Upper lobe of left lung (tissue), 6 donors: ENCODE data around the gene BMERB1. TPM values are rescaled to one million over a fixed set of nuclear protein-coding genes. Genes with fewer than 3 reads are reported as not detected.
"Not testable (repeated sequence)": the region's sequence is repeated elsewhere in the genome, so short reads cannot be mapped to it uniquely, and the experiment has no call there.

Experiments used
- ATAC-seq, 2 donors: fragments of 200-7000 bp; cut with Tn5 transposase; one replicate each; pipeline ENCODE4 v1.9.1; 2022; ENCODE audit warnings: mild to moderate bottlenecking in 2 of 2, moderate library complexity in 2 of 2; ENCODE audit not compliant: low FRiP score in 2 of 2
- DNase-seq, 2 donors: peaks; one replicate each; pipeline ENCODE4 v3.0.0-alpha.2; 2019 to 2020
- H3K27ac ChIP-seq, 4 donors: fragments of 200-600 bp; sonication (generic); one replicate each; pipeline ENCODE4 v1.5.1; 2016 to 2019
- H3K27me3 ChIP-seq, 4 donors: fragments of 200-600 bp; sonication (generic); one replicate each; pipeline ENCODE4 v1.5.1; 2017 to 2019
- H3K36me3 ChIP-seq, 4 donors: fragments of 200-600 bp; sonication (generic); one replicate each; pipeline ENCODE4 v1.5.1; 2016 to 2019
- H3K4me1 ChIP-seq, 4 donors: fragments of 200-600 bp; sonication (generic); one replicate each; pipeline ENCODE4 v1.5.1; 2018 to 2019
- H3K4me3 ChIP-seq, 4 donors: fragments of 200-600 bp; sonication (generic); one replicate each; pipeline ENCODE4 v1.5.1; 2017 to 2019; ENCODE audit warnings: mild to moderate bottlenecking in 2 of 4, moderate library complexity in 1 of 4
- H3K9me3 ChIP-seq, 4 donors: fragments of 200-600 bp; sonication (generic); one replicate each; pipeline ENCODE4 v1.5.1; 2018 to 2019
- EP300 ChIP-seq, 4 donors: sonication (generic); formaldehyde crosslinking; IDR thresholded peaks; one replicate each; pipeline ENCODE4 v1.5.1; 2017; ENCODE audit warnings: antibody characterized with exemption in 4 of 4, control low read depth in 2 of 4
- POLR2A ChIP-seq, 4 donors: fragments of 450-650 bp; IDR thresholded peaks; one replicate each; pipeline ENCODE4 v1.5.1; 2016 to 2017; ENCODE audit warnings: antibody characterized with exemption in 4 of 4, mild to moderate bottlenecking in 2 of 4
- POLR2AphosphoS5 ChIP-seq, 2 donors: sonication (generic); formaldehyde crosslinking; IDR thresholded peaks; one replicate each; pipeline ENCODE4 v1.5.1; 2017; ENCODE audit warnings: antibody characterized with exemption in 2 of 2
- WGBS, 2 donors: methylation state at CpG; one replicate each; pipeline ENCODE4 v1.1.5; 2017 to 2018; 5-methylcytosine and 5-hydroxymethylcytosine counted together
- total RNA-seq, 6 donors: library from RNA; depleted of rRNA in 4 of 6; stranded (reverse); fragments of >200 nt in 4 of 6; gene quantifications; one replicate each; pipeline versions ENCODE4 v1.1.0 to v1.2.1, GENCODE V29; 2016 to 2021
- TF ChIP-seq, protein P1 (sequence below), 6 experiments: fragments of 450-650 bp in 4 of 6; fragments of 200-600 bp in 2 of 6; sonication (generic) in 2 of 6; IDR thresholded peaks; one replicate each; pipeline ENCODE4 v1.5.1; 2016 to 2019; ENCODE audit warnings: antibody characterized with exemption in 6 of 6
- donor health status: DM: no; HTN: no; CAD: no; lungs with moderate emphysema.
- donor health status: DM: no; HTN: yes; CAD: no; lungs with severe emphysema.

BMERB1 gene
- total RNA-seq, 6 donors from 2014 or later, result 5.2 to 27.6 (median 16.1) TPM

DNA sequence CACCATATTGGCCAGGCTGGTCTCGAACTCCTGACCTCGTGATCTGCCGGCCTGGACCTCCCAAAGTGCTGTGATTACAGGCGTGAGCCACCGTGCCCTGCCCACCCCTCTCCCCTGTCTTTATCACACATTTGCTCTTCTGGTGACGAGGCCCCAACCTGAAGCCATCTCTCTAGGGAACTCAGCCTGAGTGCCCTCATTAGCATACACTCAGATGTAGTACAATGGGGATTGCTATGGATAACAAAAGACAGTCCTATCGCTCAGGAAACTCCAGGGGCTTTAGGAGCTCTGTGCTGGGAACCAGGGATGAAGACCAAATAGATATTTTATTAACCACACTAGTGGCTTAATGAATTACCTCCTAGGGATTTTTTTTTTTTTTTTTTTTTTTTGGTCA lies 107.9 kb downstream of the BMERB1 start:
- no peaks in the 10 kb centered on the region for H3K9me3 ChIP-seq
- TF ChIP-seq, protein P1, sequence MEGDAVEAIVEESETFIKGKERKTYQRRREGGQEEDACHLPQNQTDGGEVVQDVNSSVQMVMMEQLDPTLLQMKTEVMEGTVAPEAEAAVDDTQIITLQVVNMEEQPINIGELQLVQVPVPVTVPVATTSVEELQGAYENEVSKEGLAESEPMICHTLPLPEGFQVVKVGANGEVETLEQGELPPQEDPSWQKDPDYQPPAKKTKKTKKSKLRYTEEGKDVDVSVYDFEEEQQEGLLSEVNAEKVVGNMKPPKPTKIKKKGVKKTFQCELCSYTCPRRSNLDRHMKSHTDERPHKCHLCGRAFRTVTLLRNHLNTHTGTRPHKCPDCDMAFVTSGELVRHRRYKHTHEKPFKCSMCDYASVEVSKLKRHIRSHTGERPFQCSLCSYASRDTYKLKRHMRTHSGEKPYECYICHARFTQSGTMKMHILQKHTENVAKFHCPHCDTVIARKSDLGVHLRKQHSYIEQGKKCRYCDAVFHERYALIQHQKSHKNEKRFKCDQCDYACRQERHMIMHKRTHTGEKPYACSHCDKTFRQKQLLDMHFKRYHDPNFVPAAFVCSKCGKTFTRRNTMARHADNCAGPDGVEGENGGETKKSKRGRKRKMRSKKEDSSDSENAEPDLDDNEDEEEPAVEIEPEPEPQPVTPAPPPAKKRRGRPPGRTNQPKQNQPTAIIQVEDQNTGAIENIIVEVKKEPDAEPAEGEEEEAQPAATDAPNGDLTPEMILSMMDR (IDR thresholded peaks at IDR 0.05), result no peak
- TF ChIP-seq EP300 (IDR thresholded peaks at IDR 0.05) (no peak), POLR2A (IDR thresholded peaks at IDR 0.05) (no peak), POLR2AphosphoS5 (IDR thresholded peaks at IDR 0.05) (no peak)
- ATAC-seq, result no peak
- H3K4me1 ChIP-seq, result no peaks in the 10 kb centered on the region
- no peak overlapping the region for H3K4me3 ChIP-seq
- 90 to 94% methylated on average over 7 of the region's 7 CpGs for WGBS, 2 donors
- DNase-seq, result no peak
- no peaks in the 10 kb centered on the region for H3K27me3 ChIP-seq
- H3K36me3 ChIP-seq, result no peaks in the 10 kb centered on the region
- H3K27ac ChIP-seq, result no peak overlapping the region

DNA sequence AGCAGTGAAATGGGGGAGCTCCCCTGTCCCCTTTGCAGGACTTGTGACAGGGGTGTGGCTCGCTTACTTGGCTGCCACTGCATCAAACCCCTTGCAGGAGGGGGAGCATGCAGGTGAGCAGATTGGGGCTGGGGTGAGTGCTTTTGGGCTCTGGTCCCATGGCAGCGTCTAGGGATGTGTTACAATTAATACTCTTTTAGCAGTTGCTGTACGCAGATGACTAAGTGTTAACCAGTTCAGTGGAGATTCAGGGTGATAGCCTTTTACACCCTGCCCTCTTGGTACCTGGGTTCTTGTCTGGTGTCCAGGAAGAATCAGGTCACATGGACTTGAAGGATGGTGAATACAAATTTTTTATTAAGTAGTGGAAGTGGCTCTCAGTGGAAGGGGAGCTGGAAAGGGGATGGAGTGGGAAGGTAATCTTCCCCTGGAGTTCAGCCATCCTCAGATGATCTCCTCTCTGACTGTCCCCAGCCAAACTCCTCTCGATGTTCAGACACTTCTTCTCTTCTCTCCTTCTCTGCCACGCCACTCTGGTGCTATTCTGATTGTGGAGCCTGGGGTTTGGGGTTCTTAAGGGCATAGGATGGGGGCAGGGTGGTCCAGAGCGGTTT lies 108.5 kb downstream of the BMERB1 start:
- H3K4me3 ChIP-seq, result no peak overlapping the region
- H3K27me3 ChIP-seq, result no peaks in the 10 kb centered on the region
- no peaks in the 10 kb centered on the region for H3K36me3 ChIP-seq
- DNase-seq (no peak), ATAC-seq (no peak)
- WGBS, 2 donors, result 85 to 90% methylated on average over 6 of the region's 6 CpGs
- H3K27ac ChIP-seq, result no peak overlapping the region
- no peak for TF ChIP-seq EP300 (IDR thresholded peaks at IDR 0.05)
- H3K4me1 ChIP-seq, result no peaks in the 10 kb centered on the region
- H3K9me3 ChIP-seq, result no peaks in the 10 kb centered on the region

DNA sequence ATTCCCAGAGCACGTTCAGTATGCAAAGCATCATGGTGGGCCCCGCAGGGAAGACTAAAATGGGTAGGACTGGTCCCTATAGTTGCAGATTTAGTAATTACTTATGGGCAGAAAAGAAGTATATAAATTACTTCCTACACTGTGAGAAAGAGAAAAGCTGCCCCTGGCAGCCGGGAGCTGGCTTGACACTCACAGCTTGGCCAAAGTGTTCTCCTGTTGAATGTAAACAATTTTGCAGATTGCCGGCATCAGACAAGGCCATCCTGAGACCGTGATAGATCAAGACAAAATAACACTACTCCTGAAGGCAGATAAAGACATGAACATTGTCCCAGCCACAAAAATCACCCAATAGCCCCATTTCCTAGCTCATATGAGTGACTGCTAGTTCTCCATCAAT lies 110.0 kb downstream of the BMERB1 start:
- DNase-seq, result no peak
- TF ChIP-seq, protein P1 (IDR thresholded peaks at IDR 0.05), result no peak
- TF ChIP-seq EP300 (IDR thresholded peaks at IDR 0.05), result no peak
- no peak for TF ChIP-seq POLR2AphosphoS5 (IDR thresholded peaks at IDR 0.05)
- TF ChIP-seq POLR2A (IDR thresholded peaks at IDR 0.05), result no peak
- no peaks in the 10 kb centered on the region for H3K9me3 ChIP-seq
- 61 to 77% methylated on average over 5 of the region's 5 CpGs for WGBS, 2 donors
- no peak overlapping the region for H3K27ac ChIP-seq
- ATAC-seq, result no peak
- H3K27me3 ChIP-seq, result no peaks in the 10 kb centered on the region
- no peak overlapping the region for H3K4me3 ChIP-seq
- H3K4me1 ChIP-seq, result no peaks in the 10 kb centered on the region
- H3K36me3 ChIP-seq, result no peaks in the 10 kb centered on the region

DNA sequence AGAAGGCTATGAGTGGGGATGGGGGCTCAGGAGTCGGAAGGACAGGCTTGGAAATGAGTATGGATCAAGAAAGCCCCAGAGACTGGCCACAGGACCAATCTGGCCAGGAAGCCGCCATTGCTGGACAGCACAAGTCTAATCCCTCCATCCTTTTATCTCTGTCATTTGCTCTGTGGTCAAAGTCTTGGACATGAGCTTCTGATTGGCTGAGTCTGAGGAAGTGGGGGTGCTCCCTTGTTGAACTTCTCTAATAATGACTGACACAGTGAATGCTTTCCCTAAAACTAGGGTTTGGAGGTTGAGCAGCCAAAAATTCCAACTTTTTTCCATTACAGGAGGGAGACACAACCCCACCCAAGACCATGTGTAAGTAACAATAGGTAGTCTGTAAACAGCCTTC lies 111.2 kb downstream of the BMERB1 start:
- H3K9me3 ChIP-seq, result no peaks in the 10 kb centered on the region
- TF ChIP-seq, protein P1 (IDR thresholded peaks at IDR 0.05), result no peak
- no peak for TF ChIP-seq POLR2A (IDR thresholded peaks at IDR 0.05)
- no peak for TF ChIP-seq POLR2AphosphoS5 (IDR thresholded peaks at IDR 0.05)
- no peak for TF ChIP-seq EP300 (IDR thresholded peaks at IDR 0.05)
- 94 to 100% methylated on average over 2 of the region's 2 CpGs for WGBS, 2 donors
- no peak for ATAC-seq
- H3K36me3 ChIP-seq, result no peaks in the 10 kb centered on the region
- H3K27me3 ChIP-seq, result no peaks in the 10 kb centered on the region
- peaks cover 0 to 2% (median 0%) of the 10 kb centered on the region in 4 donors for H3K4me1 ChIP-seq
- no peak overlapping the region for H3K27ac ChIP-seq
- H3K4me3 ChIP-seq, result no peak overlapping the region
- no peak for DNase-seq

DNA sequence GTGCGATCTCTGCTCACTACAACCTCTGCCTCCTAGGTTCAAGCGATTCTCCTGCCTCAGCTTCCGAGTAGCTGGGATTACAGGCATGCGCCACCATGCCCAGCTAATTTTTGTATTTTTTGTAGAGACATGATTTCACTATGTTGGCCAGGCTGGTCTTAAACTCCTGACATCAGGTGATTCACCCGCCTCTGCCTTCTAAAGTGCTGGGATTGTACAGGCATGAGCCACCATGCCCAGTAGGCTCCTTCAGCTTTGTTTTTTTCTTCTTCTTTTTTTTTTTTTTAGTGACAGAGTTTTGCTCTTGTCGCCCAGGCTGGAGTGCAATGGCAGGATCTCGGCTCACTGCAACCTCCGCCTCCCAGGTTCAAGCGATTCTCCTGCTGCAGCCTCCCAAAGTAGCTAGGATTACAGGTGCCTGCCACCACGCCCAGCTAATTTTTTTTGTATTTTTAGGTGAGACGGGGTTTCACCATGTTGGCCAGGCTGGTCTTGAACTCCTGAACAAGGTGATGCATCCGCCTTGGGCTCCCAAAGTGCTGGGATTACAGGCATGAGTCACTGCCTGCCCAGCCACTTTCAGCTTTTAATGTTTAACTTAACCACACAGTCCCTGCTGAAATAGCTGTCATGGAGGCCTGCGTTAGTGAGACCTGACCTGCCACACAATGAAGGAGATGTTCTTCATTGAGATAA lies 112.8 kb downstream of the BMERB1 start:
- 94 to 95% methylated on average over 12 to 13 of the region's 13 CpGs for WGBS, 2 donors
- not testable (repeated sequence) for H3K4me1 ChIP-seq, H3K27me3 ChIP-seq, H3K4me3 ChIP-seq, H3K27ac ChIP-seq, ATAC-seq, DNase-seq, H3K36me3 ChIP-seq, H3K9me3 ChIP-seq

DNA sequence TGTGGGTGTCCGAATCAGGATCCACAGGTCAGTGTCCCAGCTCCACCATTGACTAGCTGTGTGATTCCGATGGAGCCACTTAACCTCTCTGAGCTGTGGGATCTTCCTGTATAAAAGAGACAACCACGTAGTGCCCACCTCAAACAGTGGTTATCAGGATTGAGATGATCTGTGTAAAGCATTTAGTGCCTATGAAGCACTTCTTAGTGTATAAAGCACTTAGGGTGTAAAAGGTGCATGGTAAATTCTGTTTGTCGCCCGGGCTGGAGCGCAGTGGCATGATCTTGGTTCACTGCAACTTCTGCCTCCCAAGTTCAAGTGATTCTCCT lies 113.3 kb downstream of the BMERB1 start:
- WGBS, 2 donors, result 94 to 96% methylated on average over 5 to 6 of the region's 6 CpGs
- H3K9me3 ChIP-seq, result no peaks in the 10 kb centered on the region
- no peaks in the 10 kb centered on the region for H3K36me3 ChIP-seq
- no peak overlapping the region for H3K27ac ChIP-seq
- peaks cover 0 to 8% (median 1%) of the 10 kb centered on the region in 4 donors for H3K4me1 ChIP-seq
- H3K4me3 ChIP-seq, result no peak overlapping the region
- ATAC-seq, result no peak
- DNase-seq, result no peak
- TF ChIP-seq POLR2A (IDR thresholded peaks at IDR 0.05) (no peak), POLR2AphosphoS5 (IDR thresholded peaks at IDR 0.05) (no peak), EP300 (IDR thresholded peaks at IDR 0.05) (no peak)
- TF ChIP-seq, protein P1 (IDR thresholded peaks at IDR 0.05), result no peak
- H3K27me3 ChIP-seq, result no peaks in the 10 kb centered on the region
